ENCODE results near the gene HDAC6.
"Not testable (repeated sequence)": the region's sequence is repeated elsewhere in the genome, so short reads cannot be mapped to it uniquely, and the experiment has no call there.

HDAC6 gene

GRCh38 chrX:48824066-48824465, 22.2 kb downstream of the HDAC6 start:
- no peak for DNase-seq (ENCODE audit: low read depth in 2 of 2)

GRCh38 chrX:48826135-48826875, 24.4 kb downstream of the HDAC6 start, which contains the start of gene ERAS:
Gene ERAS, plus strand, starts transcription at chrX:48826513. Its CDS starts 2,611 bp downstream, at chrX:48829124.
- DNase-seq (ENCODE audit: low read depth in 2 of 2) = peak in 1 of 2 donors; percentile 3

DNA sequence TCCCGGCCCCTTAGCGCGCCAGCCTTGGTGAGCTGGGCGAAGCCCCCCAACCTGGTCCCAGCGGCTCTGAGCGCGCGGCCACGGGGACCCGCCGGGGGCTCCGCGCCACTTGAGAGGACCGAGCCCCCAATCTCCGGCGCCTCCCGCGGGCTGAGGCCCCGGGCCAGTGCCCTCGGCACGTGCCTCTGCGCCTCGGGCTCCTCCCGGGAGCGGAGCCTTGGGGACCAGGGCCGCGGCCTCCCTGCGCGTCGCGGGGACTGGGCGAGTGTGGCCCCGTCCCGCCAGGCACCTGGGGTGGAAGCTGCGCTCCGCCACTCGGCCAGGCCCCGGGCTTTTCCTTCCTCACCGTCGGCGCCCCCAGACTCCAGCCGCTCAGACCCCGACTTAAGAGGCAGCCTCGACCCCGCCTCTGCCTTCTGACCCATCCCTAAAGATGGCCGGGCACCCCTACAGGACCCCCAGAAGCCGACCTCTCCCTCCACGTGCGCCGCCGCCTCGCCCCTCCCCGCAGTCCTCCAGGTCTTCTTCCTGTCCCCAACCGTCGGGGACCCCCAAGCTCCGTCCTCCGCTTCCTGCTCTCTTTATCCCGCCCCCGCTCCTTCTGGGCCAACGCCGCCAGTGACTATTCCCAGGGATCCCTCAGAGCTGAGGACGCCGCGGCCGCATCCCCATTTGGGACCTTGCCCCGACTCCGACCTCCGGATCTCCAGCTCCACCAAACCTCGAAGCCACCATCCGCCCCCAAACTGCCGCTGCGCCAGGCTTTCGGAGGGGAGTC, 25.2 kb downstream of the HDAC6 start:
- no peak for DNase-seq (ENCODE audit: low read depth in 2 of 2)

DNA sequence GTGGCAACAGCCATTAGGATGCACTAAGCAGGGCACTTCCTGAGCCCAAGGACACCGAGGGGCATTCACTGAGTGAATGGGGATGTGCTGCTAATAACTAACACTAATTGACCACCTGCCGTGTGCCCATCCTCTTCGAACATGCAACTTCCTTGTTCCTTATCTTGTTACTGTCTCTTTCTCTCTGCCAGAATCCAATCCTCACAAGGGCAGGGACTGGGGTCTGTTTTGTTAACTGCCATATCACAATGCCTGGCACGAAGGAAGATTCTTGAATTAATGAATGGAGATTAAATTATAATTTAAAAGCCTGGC, 25.7 kb downstream of the HDAC6 start:
- no peak for DNase-seq (ENCODE audit: low read depth in 2 of 2)

DNA sequence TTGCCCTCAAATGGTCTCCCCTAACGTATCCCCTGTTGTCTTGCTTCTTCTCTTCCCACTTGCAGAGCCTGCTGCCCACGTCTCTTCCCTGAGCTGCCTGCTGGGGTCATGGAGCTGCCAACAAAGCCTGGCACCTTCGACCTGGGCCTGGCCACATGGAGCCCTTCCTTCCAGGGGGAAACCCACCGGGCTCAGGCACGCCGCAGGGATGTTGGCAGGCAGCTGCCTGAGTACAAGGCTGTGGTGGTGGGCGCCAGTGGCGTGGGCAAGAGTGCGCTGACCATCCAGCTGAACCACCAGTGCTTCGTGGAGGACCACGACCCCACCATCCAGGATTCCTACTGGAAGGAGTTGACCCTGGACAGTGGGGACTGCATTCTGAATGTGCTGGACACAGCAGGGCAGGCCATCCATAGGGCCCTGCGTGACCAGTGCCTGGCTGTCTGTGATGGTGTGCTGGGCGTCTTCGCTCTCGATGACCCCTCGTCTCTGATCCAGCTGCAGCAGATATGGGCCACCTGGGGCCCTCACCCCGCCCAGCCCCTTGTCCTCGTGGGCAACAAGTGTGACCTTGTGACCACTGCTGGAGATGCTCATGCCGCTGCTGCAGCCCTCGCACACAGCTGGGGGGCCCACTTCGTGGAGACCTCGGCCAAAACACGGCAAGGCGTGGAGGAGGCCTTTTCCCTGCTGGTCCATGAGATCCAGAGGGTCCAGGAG, 27.3 kb downstream of the HDAC6 start:
- DNase-seq (ENCODE audit: low read depth in 2 of 2) = no peak

DNA sequence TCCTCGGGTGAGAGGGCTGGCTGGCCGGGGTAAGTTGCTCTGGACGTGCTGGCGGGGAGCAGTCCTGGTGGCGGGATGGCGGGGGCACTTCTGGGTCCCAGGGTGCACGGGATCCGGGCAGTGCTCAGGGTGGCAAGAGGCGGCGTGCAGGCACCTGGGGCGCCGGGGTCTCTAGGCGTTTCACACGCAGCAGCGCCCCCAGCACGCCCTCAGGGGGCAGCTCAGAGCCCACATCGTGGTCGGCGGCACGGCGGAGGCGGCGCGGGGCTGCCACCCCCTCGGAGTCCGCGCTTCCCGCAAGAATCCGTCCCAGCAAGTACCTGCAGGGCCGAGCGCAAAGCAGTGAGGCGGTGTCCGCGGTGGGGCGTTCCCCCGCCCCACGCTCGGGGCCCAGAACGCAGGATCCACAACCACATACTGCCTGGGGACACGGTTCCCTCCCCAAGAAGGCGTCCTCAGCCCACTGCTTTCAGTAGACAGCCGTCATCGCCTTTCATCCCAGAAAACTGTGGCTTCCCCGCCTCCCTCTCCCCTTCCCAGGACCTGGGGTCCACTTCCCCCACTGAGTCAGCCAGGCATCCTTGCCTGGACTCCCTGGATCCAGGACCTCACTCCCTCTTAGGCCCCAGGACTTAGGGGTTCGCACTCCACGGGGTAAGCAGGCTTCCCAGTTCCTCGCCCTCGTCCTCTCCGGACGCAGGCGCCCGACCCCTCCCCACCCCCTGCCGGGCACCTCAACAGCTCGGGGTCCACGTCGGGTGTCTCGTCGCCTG, 29.5 kb downstream of the HDAC6 start:
- no peak for DNase-seq (ENCODE audit: low read depth in 2 of 2)

- no peak for DNase-seq (ENCODE audit: low read depth in 2 of 2)
Observed at GRCh38 chrX:48831909-48832291, 30.0 kb downstream of the HDAC6 start.

DNA sequence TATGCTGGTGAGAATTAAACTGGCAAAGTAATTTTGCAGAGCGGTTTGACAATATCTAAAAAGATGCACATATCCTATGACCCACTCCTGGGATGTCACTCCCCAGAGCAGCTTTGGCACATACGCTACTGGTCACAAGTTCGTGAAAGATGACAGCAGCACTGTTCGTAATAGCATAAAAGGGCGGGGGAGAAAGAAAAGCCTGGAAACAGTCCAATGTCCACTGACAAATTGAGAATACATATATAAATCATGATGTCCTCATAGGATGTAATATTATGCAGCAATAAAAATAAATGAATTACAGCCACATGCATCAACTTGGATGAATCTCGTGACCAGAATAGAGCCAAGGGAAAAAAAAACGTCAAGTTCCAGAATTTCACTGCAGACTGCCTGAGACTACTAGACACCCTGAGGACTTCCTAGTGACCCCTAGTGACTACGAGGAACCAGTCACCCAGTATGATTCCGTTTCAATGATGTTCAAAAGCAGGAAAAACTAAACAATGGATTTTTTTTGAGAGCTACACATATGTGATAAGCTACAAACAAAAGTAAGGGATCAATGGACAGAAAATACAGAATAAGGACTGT, 31.8 kb downstream of the HDAC6 start:
- DNase-seq (ENCODE audit: low read depth in 2 of 2) = no peak

GRCh38 chrX:48834383-48834709, 32.5 kb downstream of the HDAC6 start:
- no peak for DNase-seq (ENCODE audit: low read depth in 2 of 2)

DNA sequence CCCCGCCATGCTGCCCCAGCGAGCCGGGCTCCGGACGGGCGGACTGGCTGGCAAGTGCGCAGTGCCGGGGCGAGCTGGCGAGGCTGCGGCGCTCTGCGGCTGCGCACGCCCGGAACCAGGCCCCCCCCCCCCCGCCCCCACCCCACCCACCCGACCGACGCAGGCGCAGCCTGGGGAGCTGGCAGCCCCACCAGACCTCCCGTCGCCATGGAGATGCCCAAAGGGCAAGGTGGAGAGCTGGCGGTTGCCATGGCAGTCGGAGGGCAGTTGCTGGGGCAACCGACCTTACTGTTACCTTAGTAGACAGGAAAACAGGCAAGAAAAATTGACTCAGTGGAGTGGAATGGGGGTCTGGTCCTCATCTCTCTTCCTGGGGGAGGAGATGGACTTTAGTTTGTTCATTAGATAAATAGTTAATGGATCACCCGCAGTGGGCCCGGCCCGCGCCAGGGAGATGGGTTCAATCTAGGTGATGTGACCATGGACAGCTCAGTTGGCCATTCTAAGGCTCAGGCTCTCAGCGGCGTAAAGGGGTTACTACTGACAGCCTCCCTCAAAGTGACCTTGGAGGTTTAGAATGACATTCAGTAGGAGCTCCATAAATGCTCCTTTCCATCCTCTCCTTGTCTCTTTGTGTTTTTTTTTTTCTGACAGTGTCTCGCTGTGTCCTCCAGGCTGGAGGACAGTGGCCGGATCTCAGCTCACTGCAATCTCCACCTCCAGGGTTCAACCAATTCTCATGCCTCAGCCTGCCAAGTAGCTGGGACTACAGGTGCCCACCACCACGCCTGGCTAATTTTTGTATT, 33.9 kb downstream of the HDAC6 start, which contains the start of gene PCSK1N:
Gene PCSK1N, minus strand, starts transcription at position 87 of the 806 bp plus-strand sequence. Its CDS starts 78 bp downstream, at position 9.
- DNase-seq (ENCODE audit: low read depth in 2 of 2) = peak in 1 of 2 donors; percentile 3

- no peak for DNase-seq (ENCODE audit: low read depth in 2 of 2)
Observed at GRCh38 chrX:48839686-48840085, 37.8 kb downstream of the HDAC6 start.

- no peak for DNase-seq (ENCODE audit: low read depth in 2 of 2)
Observed at GRCh38 chrX:48848847-48849246, 47.0 kb downstream of the HDAC6 start.

DNA sequence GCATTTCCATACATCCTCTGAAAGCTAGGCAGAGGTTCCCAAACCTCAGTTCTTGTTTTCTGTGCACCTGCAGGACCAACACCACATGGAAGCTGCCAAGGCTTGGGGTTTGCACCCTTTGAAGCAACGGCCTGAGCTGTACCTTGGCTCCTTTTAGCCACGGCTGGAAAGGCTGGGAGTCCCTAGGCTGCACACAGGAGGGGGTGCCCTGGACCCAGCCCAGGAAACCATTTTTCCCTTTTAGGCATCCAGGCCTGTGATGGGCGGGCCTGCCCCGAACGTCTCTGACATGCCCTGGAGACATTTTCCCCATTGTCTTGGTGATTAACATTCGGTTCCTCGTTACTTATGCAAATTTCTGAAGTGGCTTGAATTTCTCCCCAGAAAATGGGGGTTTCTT, 51.0 kb downstream of the HDAC6 start:
- DNase-seq (ENCODE audit: low read depth in 2 of 2) = no peak

DNA sequence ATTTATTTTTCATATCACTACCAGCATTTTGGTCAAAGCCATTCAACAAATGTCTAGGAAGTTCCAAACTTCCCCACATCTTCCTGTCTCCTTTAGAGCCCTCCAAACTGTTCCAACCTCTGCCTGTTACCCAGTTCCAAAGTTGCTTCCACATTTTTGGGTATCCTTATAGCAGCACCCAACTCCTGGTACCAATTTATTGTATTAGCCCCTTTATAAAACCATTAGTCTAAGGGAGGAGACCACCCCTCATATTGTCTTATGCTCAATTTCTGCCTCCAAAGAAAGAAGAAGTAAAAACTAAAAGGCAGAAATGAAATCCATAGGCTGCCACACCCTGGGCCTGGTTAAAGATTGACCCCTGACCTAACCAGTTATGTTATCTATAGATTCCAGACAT, 51.6 kb downstream of the HDAC6 start:
- DNase-seq (ENCODE audit: low read depth in 2 of 2) = not testable (repeated sequence)

GRCh38 chrX:48854121-48854804, 52.4 kb downstream of the HDAC6 start:
- not testable (repeated sequence) for DNase-seq (ENCODE audit: low read depth in 2 of 2)

- no peak for DNase-seq (ENCODE audit: low read depth in 2 of 2)
Observed at GRCh38 chrX:48854898-48855297, 53.0 kb downstream of the HDAC6 start.

DNA sequence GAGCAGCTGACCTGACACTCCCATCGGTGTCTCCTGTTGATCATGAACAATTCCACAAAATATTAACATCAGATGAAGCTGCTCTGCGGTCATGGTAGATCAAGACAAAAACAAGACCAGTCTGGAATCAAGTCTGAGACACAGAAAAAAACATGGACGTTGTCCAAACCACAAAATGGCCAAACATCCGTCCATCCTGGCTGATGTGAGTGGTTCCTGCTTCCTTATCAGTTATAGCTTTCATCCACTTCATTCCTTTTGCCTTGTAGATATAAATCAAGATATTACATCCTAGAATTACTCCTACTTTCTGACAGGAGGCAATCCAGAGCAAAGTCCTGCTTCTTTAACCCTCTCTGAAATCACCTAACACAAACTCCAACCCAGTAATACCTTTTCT, 62.3 kb downstream of the HDAC6 start:
- DNase-seq (ENCODE audit: low read depth in 2 of 2) = no peak

DNA sequence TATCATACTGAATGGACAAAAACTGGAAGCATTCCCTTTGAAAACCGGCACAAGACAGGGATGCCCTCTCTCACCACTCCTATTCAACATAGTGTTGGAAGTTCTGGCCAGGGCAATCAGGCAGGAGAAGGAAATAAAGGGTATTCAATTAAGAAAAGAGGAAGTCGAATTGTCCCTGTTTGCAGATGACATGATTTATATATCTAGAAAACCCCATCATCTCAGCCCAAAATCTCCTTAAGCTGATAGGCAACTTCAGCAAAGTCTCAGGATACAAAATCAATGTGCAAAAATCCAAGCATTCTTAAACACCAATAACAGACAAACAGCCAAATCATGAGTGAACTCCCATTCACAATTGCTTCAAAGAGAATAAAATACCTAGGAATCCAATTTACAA, 70.2 kb downstream of the HDAC6 start:
- not testable (repeated sequence) for DNase-seq (ENCODE audit: low read depth in 2 of 2)

All from stimulated activated CD8-positive, alpha-beta memory T cell treated with anti-CD3 and anti-CD28 coated beads, Interleukin-15, amount 100 ng/mL, for 4 hours (primary cell).